ENCODE measurements around the gene GNA14.
"Not testable (repeated sequence)": the region's sequence is repeated elsewhere in the genome, so short reads cannot be mapped to it uniquely, and the experiment has no call there.

The GNA14 gene

DNA sequence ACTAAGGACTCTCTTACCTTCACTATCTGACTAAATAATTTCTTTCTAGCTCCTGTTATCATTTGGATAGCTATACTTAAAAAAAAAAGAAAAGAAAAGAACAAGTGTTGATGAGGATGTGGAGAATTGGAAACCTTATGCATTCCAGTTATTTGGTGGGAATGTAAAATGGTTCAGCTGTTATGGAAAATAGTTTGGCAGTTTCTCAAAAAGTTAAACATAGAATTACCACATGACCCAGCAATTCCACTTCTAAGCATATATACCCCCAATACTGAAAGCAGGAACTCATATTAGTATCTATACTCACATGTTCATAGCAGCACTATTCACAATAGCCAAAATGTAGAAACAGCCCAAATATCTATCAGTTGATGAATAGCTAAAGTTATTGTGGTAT is 61.1 kb downstream of the GNA14 start:
- DNase-seq, result no peak

DNA sequence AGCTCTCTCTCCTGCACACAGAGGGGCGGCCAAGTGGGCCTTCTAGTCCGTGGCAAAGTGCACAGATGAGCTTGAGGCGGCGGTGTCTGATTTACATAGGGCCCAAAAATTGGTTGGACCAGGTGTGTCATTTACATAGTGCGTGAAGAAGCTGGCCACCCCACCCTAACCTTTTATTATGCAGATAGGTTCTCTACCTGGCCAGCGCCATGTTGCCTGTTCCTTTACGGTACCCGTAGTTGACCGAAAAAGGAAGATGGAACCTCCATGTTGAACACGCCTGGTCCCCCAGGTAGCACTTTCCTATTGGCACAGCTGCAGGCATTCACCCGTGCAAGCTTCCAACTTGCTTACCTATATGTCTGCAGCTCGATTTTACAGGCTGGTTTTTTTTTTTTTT is 61.5 kb downstream of the GNA14 start:
- no peak for DNase-seq

DNA sequence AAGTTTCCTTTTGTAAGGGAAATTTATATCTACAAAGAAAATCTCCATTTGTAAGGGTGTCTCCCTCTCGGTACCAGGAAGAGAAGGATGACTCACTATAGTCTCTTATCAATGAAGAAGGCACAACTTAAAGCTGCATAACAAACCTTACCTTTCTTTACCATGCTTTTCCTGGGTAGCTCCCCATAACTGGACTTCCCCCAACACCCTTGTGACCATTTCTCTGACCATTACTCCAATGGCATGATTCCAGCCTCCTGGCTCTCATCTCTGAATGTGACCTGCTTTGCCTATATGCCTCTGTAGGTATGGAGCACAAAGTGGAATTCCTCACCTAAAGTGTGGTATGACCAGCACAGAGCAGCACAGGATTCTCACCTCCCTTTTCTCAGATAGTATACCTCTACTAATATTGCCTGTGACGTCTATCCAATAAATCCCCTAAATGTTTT is 62.8 kb downstream of the GNA14 start:
- DNase-seq, result no peak

DNA sequence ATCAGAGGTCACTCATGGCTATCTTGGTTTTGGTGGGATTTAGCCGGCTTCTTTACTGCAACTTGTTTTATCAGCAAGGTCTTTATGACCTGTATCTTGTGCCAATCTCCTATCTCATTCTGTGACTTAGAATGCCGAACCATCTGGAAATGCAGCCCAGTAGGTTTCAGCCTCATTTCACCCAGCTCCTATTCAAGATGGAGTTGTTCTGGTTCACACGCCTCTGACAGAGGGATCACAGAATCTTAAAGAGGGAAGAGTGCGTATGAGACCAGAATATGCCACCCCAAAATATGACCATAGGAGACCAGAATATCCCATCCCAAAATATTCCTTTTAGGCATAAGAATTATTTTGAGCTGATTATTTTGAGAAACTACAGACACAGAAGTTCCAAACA is 63.2 kb downstream of the GNA14 start:
- DNase-seq, result not testable (repeated sequence)

DNA sequence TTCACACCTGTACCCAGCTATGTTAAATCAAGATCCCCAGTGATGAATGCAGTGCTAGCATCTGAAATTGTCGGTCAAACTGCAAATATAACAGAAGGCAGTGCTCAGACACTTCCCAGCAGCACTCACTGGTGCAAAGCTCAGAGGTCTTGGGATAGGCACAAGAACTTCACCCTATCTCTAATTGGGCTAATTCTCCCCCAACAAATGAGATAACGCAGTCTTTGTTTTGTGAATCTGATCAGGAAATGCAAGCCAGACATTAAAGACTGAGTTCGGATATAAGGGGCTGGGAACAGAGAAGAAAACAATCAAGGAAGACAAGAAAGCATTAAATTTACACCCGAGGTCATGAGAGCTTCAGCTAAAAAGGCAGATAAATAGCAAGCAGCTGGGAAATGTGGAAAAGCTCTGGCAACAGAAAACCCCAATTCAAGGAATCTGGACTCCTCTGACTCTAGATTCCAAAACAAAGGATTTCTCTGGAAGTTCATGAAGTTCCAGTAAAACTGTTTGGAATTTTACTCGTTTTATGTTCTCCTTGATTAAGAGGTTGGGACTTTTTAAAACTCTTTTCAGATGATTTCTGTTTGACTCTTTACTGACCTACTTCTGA is 65.1 kb downstream of the GNA14 start:
- no peak for DNase-seq

DNA sequence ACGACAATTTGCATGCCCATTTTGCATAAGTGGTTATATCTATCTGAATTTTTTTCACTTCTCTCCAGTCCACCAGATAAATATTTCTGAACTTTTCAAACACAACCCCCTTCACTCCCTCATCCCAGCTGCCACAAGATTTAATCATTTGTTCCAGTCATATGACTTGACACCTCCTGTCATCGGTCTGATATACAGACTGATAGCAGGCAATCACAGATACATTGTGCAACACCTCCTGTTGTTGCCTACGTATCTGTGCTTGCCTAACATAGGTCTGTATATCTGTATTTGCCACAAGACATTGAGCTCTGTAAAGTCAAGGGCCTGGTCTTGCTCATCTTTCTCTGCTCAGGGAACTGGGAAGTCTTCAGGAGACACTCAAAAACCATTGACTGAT is 65.6 kb downstream of the GNA14 start:
- DNase-seq, result no peak

DNA sequence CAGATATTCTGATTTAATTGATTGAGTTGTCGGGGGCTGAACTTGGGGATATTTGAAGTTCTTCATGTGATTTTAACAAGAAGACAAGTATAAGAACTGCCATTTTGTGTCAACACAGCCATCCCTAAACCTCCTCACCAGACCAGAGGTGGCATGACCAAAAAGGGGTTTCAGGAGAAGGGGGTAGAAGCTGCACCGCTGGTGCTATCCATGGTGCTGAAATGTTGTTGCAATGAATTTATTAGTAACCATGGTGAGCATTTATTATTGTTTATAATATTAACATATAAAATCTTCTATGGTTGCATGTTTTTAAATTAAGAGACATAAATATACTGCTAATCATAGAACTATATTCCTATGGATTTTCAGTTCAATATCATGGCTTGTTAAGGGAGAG is 72.3 kb downstream of the GNA14 start:
- peak in 1 of 2 donors; percentile 16 for DNase-seq

DNA sequence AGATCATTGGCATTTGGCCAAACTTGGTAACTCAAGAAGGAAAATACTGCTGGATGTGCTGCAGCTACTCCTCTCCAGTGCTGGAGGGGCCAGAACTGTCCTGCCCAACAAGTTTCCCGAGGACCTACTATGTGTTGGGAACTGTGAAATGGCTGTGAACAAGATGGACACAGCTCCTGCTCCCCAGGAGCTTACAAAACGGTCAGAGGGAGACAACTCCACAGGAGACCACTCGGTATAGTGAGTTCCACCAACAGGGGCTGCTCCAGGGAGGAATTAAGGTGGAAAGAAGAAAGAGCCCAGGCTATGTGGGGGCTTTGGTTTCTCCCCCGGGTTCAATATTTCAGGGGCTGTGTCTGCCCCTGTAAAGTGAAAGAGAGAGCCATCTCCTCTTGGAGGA is 78.8 kb downstream of the GNA14 start:
- DNase-seq, result no peak

DNA sequence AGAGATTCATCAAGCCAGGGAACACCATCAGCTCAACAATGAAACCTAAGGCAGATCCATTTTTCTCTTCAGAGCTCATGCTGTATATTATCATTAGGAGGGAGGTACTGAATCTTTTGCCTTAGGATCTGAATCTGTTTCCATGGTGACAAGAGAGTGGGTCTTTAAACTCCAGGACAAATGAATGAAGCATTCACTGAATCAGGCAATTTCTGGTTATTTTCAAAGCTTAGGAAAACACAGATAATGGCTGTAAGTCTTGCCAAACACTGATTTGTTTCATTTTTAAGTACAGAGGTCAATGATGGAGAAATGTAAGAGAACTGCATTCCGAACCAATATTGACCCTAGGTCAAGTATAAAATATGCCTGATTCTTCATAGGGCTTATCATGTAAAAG is 84.9 kb downstream of the GNA14 start:
- DNase-seq, result no peak

DNA sequence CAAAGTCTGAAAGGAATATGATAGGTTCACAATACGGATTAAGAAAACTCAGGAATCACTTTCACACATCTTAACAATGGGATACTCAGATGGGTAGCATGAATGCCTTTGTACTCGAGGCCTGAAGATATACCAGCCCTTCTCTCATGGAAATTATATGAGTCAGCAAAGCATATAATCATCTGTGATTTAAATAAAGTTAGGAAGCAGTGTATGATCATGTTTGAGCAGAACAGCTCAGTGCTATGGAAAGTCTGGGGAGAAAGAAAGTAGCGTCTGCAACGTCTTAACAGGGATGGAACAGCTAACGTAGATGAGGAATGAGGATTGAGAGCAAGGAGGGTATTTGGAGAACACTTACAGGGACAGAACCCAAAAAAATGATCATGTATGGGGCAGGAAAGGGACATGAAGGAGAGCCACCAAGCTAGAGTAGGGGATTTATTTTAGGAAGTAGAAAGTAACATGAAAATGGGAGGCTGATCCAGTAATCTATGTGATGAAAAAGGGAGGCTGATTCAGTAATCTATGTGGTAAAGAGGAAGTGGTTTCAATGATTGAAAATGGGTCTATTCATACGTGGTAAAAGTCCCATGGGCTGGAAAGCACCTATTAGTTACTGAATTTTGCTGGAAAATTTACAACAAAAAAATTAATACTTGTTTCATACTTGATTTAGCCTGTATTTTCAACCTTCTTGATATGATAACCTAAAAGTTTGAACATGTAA is 85.9 kb downstream of the GNA14 start:
- peak; percentile 64 to 68 for DNase-seq

DNA sequence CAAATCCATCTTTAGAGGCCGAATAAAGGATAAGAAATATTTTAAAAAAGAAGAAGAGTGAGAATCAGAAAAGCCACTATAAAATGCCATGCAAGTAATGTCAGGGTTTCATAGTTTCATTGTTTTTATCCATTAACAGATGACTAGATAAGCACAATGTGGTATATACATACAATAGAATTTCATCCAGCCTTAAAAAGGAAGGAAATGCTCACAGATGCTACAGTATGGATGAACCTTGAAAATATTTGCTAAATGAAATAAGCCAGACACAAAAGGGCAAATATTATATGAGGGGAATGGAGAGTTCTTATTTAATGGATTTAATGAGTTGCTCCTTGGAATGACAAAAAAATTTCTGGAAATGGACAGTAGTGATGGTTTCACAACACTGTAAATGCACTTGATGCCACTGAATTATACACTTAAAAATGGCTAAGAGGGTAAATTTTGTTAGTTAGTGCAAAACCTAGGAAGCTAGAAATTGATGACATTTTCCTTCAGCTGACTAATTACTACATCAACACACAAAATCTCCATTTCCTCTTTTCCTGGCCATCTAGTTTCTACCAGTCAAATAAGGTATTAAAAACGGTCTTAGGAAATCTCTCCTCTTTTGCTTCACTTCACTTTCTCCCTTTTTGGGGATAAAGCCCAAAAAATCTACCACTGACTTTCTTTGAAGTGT is 86.6 kb downstream of the GNA14 start:
- peak; percentile 65 to 68 for DNase-seq

DNA sequence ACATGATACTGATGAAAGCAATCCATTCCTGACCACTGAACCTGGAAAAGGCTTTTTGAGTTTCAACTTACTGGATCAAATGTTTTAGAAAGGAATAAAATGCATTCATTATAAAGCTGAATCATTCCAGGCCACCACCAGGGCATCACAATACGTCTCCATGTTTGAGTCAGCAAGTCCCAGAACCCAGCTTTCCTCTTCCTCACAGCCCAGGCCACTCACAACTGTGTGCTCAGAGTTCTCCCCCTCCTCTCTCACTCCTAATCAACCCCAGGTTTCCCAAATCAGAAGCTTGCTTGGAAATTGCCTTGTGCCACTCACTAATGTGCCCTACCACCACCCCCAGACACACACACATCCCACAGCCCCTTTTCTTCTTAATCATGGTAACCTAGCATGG is 91.7 kb downstream of the GNA14 start:
- DNase-seq, result no peak

DNA sequence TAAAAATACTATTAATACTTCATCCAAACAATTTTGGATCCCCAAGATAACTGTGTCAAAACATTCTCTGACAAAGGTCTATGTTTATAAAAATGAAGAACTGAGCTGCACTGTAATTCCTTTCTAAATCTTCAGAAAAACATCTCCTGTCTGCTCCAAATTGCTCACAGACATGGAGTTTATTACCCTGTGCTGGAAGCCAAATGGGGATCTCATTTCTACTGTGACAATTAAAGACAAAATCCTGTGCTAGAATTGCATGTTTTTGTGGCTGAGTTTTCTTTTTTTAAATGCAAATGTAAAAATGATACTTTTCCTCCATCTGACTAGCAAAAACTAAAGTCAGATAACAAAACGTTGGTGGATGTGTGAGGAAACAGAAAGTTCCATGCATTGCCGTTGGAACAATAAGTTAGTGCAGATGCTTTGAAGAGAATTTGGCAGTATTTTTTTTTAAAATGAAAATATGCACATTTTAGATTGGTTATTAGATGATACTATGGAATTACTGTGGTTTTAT is 93.5 kb downstream of the GNA14 start:
- no peak for DNase-seq

DNA sequence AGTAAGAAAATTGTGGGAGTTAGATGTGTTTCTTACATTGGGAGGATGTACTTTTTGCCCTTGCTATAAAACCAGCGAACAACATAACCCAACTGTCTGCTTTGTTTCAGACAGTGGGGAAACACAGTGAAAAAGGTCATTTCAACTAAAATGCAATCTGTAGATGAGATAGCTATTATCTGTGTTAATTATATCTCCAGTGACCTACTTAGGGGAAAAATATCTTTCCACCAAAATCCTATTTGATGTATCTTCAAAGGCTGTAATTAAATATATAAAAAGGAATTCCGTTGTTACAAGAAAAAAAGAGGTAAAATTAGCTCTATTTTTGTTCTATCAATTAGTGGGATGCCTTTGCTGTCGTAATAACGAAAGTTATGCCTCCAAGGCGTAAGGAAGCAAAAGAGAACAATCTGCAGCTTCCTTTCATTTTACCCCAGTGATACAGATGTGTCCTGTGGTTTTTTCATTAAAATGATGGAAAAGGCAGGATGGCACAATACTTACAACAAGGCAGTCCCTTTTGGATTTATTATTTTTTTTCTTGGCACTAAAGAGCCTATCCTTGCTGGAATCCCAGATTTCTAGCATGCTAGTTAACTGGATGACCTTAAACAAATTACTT is 100.9 kb downstream of the GNA14 start:
- DNase-seq, result no peak

DNA sequence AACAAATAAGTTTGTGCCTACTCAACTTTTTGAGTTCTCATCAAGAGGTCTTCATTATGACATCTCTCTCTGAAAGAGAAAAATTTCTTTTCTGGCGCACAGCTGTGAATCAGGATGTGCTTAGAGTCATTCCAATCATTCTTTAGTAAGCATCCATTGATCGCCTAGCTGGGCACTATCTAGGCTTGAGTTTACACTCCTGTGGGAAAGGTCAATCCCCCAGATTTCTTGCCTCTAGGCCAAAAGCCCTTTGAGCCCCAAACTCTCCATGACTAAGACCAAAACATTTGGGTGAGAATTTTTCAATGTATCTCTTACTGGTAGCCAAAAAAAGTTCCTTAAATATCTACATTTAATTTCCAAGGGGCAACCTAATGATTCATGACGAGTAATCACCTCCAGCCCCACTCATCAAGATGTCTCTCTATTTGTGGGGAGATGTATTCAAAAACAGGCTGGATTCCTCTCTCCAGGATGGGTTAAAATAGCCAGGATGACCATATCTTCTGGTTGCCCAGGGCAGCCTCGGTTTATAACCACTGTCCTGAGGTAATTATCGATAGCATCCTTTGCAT is 101.7 kb downstream of the GNA14 start:
- no peak for DNase-seq

DNA sequence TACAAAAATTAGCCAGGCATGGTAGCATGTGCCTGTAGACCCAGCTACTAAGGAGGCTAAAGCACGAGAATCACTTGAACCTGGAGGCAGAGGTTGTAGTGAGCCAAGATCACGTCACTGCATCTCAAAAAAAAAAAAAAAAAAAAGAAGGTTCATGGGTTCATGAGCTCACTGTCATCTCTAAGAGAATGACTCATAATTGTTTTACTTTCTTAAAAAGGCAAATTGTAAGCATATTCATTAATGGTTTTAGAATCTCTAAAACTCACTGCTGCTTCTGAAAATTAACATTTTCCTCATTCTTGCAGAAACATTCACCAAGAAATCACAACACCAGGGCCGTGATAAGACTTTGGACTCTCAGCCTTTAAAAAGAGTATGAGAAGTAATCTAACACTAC is 103.6 kb downstream of the GNA14 start:
- DNase-seq, result no peak

DNA sequence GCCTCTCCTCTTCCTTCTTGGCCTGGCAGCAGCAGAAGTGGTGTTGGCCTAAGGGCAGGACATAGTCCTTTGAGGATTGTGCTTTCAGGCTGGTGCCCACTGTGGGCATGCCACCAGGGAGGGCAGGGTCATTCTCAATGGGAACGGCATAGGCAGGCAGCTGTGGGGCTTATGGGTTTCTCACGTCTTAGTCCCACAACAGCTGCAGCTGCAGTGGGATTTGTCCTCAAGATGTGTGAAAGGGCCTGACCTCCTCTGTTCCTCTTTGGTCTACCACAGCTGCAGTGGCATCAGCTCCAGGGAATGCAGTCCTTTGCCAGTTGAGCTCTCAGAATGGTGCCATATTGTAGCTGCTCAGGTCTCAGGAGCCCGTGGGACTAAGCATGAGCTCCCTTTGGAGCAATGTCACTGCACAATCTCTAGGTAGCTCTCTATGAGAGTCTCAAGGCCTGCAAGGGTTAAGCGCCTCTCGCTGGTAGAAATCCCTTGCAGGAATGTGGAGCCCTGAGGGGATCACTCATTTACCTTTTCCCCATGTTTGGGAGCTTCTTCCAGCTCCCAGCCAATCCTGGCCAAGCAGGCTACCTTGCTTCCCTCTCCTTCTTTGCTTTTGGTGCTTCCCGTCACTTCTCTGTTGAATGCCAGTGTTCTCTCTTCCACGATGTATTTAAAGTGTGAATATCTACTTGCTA is 104.8 kb downstream of the GNA14 start:
- no peak for DNase-seq

DNA sequence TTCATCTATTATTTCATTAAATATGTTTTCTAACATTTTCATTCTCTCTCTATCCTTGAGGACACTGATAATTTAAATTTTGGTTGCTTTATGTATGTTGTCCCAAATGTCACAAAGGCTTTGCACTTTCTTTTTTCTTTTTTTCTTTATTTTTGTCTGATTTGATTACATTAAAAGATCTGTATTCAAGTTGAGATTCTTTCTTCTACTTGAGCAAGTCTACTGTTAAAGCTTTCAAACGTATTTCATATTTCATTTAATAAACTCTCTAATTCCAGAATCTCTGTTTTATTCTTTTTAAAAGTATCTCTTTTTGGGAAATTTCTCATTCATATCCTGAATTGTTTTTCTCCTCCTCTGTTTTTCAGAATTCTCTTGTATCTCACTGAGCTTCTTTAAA is 106.5 kb downstream of the GNA14 start:
- no peak for DNase-seq

DNA sequence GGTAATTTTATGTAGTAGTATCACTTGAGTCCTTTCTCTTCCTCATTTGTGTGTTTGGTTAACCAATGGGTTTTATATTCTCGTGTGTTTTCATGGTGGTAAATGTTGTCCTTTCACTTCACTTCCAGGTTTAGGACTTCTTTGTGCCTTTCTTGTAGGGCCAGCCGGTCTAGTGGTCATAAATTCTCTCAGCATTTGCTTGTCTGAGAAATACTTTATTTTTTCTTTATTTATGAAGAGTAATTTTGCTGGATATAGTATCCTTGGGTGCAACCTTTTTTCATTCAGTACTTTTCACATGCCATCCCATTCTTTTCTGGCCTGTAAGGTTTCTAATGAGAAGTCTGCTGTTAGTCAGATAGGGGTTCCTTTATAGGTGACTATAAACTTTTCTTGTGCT is 107.1 kb downstream of the GNA14 start:
- no peak for DNase-seq

DNA sequence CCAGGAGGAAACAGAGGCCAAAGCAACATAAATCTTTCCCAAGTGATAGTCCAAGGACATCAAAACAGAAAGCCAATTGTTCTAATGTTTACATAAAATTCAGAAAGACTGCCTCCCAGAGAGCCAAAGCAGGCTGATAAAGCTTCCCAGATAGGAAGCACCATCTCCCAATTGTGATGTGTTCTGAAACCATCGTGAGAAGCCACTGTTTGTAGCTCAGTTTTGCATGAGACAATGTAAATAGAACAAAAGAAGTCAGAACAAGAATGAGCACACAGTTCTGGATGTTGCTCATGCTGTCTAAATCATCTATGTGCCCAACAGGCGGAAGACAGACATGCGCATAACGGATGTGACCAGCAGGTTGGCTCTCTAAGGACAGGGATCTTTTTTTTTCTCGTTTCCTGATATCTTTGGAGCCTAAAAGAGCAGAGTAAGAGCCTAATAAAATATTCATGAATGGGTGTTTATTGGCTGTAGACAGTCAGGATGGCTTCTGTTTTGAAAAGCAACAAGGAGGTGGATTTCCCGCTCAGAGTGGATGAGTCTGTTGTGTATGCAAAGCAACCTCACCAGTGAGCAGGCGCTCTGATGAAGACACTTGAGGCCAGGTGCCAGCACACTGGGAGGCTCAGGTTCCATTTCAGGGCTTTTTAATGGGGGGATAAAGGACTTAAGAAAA is 113.6 kb downstream of the GNA14 start:
- no peak for DNase-seq

DNA sequence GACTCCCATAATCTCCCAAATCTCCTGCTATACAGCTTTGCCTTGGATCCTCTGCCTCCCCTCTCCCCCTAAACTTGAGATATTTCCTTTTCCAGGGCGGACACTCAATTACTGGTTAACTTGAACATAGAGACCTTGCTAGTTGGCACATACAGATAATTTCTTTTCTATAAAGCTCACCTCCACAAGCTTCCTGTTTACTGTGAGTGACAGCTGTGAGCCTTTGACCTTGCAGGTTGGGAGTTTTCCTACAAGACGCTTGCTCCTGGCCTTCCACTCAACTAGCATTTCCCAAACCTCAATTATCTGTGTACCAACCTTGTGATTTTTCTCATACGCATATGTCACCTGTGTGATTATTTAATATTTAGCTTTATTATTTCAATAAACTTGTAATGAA is 114.5 kb downstream of the GNA14 start:
- DNase-seq, result no peak

DNA sequence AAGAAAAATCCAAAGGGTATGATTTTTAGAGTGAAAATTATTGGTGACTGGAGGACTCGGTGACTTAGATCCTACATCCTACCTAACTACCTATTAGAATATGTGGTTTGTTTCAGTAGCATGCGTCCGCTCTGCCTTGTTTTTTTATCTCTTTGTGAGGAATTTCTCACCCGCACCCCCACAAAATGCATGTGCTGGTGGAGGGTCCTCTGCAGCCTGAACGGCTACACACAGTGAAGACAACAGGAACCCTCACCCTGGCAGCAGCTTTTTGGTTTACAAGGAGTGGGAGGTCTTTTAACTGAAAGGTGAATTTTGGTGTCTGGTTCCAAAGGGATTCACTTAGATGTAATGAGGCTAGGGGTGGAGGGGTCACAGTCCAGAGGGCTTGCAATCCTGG is 115.5 kb downstream of the GNA14 start:
- DNase-seq, result no peak
